HepG2 (cell line): ENCODE measurements around the gene RNF126. TPM values are rescaled to one million over a fixed set of nuclear protein-coding genes. Genes with fewer than 3 reads are reported as not detected.

Experiments used
- ATAC-seq: fragments of 200-7000 bp; cut with Tn5 transposase; 3 replicates; pipeline ENCODE4 v1.9.1; 2020; ENCODE audit warnings: mild to moderate bottlenecking, moderate library complexity
- BruUV-seq: library from RNA; stranded (reverse); fragments of 400-500 nt; replicated peaks from 2 replicates; lab custom pipeline; 2021; lab: Mats Ljungman, UMichigan
- CTCF ChIA-PET: fragments of 300-600 bp; formaldehyde crosslinking; extraction: SDS; loops from one replicate; lab custom pipeline; 2021; ENCODE audit warnings: low total read pairs, inconsistent platforms, low intra/inter-chr PET ratio; lab: Yijun Ruan, JAX
- POLR2A ChIA-PET: fragments of 350-600 bp; sonication (Branson Sonifier 250); formaldehyde crosslinking; loops from one replicate; lab custom pipeline; 2020; ENCODE audit warnings: antibody characterized with exemption, inconsistent platforms; lab: Yijun Ruan, JAX
- DNase-seq: peaks from one replicate; pipeline ENCODE4 v3.0.0-alpha.2; 2015; ENCODE audit warnings: low spot score
- FAIRE-seq: peaks from 3 replicates; lab custom pipeline; 2011; peaks lifted over from hg19 to GRCh38; lab: Jason Lieb, UNC
- H2AFZ ChIP-seq: one replicate; pipeline ENCODE4 v1.6.1; 2011; ENCODE audit warnings: low read length, inconsistent platforms
- H3K27ac ChIP-seq: fragments of 300-600 bp; 3 replicates; pipeline ENCODE4 v1.8.0; 2011; ENCODE audit warnings: mixed run types, mild to moderate bottlenecking, mixed read lengths, low read length, inconsistent platforms; ENCODE audit not compliant: insufficient read depth; ENCODE audit errors: extremely low read length
- H3K27me3 ChIP-seq, 2 experiments: fragments of 200-600 bp in 1 of 2; 2 replicates in 1 of 2; 3 replicates in 1 of 2; pipeline versions ENCODE4 v1.6.0 to v1.8.0; 2011; ENCODE audit warnings: low read length in 2 of 2, mild to moderate bottlenecking in 2 of 2, moderate library complexity in 2 of 2, inconsistent platforms in 1 of 2; ENCODE audit not compliant: insufficient read depth in 2 of 2, control insufficient read depth in 1 of 2
- H3K36me3 ChIP-seq, 2 experiments: fragments of 200-600 bp in 1 of 2; replicated peaks in 1 of 2; 2 replicates in 1 of 2; 3 replicates in 1 of 2; pipeline versions ENCODE4 v1.5.1 to v1.8.0; 2011; ENCODE audit warnings: low read length in 2 of 2, inconsistent platforms in 1 of 2; ENCODE audit not compliant: insufficient read depth in 2 of 2, control insufficient read depth in 1 of 2
- H3K4me1 ChIP-seq: 2 replicates; pipeline ENCODE4 v1.5.1; 2012; ENCODE audit warnings: low read length, inconsistent platforms; ENCODE audit not compliant: insufficient read depth
- H3K4me2 ChIP-seq: 2 replicates; pipeline ENCODE4 v1.6.0; 2011; ENCODE audit warnings: low read depth, low read length, inconsistent platforms
- H3K4me3 ChIP-seq, 3 experiments: fragments of 200-600 bp in 1 of 3; sonication (generic), shearing (Covaris generic) in 1 of 3; replicated peaks in 1 of 3; 2 replicates each; pipeline ENCODE4 v1.5.1; 2011 to 2016; ENCODE audit warnings: low read length in 3 of 3, inconsistent platforms in 2 of 3, low read depth in 2 of 3, mild to moderate bottlenecking in 2 of 3, control low read depth in 1 of 3, mixed read lengths in 1 of 3; ENCODE audit not compliant: insufficient read depth in 1 of 3
- H3K79me2 ChIP-seq: one replicate; pipeline ENCODE4 v1.6.1; 2011; ENCODE audit warnings: low read length, inconsistent platforms; ENCODE audit not compliant: insufficient read depth
- H3K9ac ChIP-seq: 2 replicates; pipeline ENCODE4 v1.6.0; 2011; ENCODE audit warnings: mild to moderate bottlenecking, low read depth, low read length, inconsistent platforms; ENCODE audit not compliant: insufficient read depth
- H3K9me3 ChIP-seq: 2 replicates; pipeline ENCODE4 v1.5.1; 2012; ENCODE audit warnings: mild to moderate bottlenecking, low read length
- H4K20me1 ChIP-seq: 2 replicates; pipeline ENCODE4 v1.6.0; 2011; ENCODE audit warnings: inconsistent platforms, mild to moderate bottlenecking, low read length, moderate library complexity; ENCODE audit not compliant: insufficient read depth
- E2F1 ChIP-seq: sonication (generic); formaldehyde crosslinking; IDR thresholded peaks from 2 replicates; pipeline ENCODE4 v1.5.0; 2020; ENCODE audit warnings: missing genetic modification reagents
- EP300 ChIP-seq, 3 experiments: sonication (generic) in 1 of 3; formaldehyde crosslinking in 1 of 3; IDR thresholded peaks; 2 replicates each; pipeline versions ENCODE4 v1.5.1 to v1.6.1; 2011 to 2020; ENCODE audit warnings: low read depth in 2 of 3, low read length in 2 of 3, borderline replicate concordance in 1 of 3, improper control_type of control experiment in 1 of 3, mild to moderate bottlenecking in 1 of 3, missing genetic modification reagents in 1 of 3, moderate library complexity in 1 of 3
- TOPORS ChIP-seq: sonication (generic); formaldehyde crosslinking; IDR thresholded peaks from 2 replicates; pipeline ENCODE4 v1.8.0; 2023; ENCODE audit warnings: mild to moderate bottlenecking, missing genetic modification reagents
- ZNF143 ChIP-seq: sonication (generic); formaldehyde crosslinking; IDR thresholded peaks from 2 replicates; pipeline ENCODE4 v1.4.0; 2020; ENCODE audit warnings: missing genetic modification reagents
- ZNF33B ChIP-seq: sonication (generic); formaldehyde crosslinking; IDR thresholded peaks from 2 replicates; pipeline ENCODE4 v1.5.1; 2020; ENCODE audit warnings: mild to moderate bottlenecking, missing genetic modification reagents
- ZNF556 ChIP-seq: sonication (generic); formaldehyde crosslinking; IDR thresholded peaks from 2 replicates; pipeline ENCODE4 v1.4.0; 2020; ENCODE audit warnings: mild to moderate bottlenecking, missing genetic modification reagents, borderline replicate concordance
- WGBS: methylation state at CpG from one replicate; pipeline ENCODE4 v1.1.6; 2017; ENCODE audit warnings: low lambda C conversion rate; 5-methylcytosine and 5-hydroxymethylcytosine counted together
- in situ Hi-C: cut with HindIII; loops from 2 replicates; pipeline ENCODE4 v1.10.0; 2017; ENCODE audit warnings: low pct_unique_long_range_greater_than_20kb; ENCODE audit not compliant: extremely low pct_ligation_motif_present
- intact Hi-C: fragments of 100-400 bp; cut with micrococcal nuclease; formaldehyde crosslinking; loops from one replicate; pipeline ENCODE4 v1.10.0; 2022; ENCODE audit not compliant: unreplicated experiment
- polyA plus RNA-seq, 8 experiments: library from polyadenylated mRNA; depleted of rRNA in 3 of 8; stranded (reverse) in 7 of 8; unstranded in 1 of 8; fragments of >200 nt; fragmentation: Illumina TruSeq in 4 of 8; extraction: Trizol in 4 of 8; gene quantifications; 2 replicates each; pipeline versions ENCODE4 v1.2.1 to v1.2.3, GENCODE V29; 2011 to 2016; ENCODE audit warnings: low read depth in 4 of 8, missing spikeins in 1 of 8, mixed read lengths in 1 of 8; ENCODE audit not compliant: insufficient read depth in 1 of 8
- total RNA-seq, 5 experiments: library from RNA; depleted of rRNA; stranded (reverse); fragments of >200 nt; fragmentation: Illumina TruSeq; extraction: Trizol; gene quantifications; 2 replicates each; pipeline ENCODE4 v1.2.3, GENCODE V29; 2016; ENCODE audit warnings: low read depth in 1 of 5
- TF ChIP-seq, protein P1 (sequence below): IDR thresholded peaks from 2 replicates; pipeline ENCODE4 v1.6.1; 2016; ENCODE audit warnings: low read depth
- TF ChIP-seq, protein P2 (sequence below): sonication (generic); formaldehyde crosslinking; IDR thresholded peaks from 2 replicates; pipeline ENCODE4 v1.8.0; 2022; ENCODE audit warnings: mild to moderate bottlenecking, missing genetic modification reagents, moderate library complexity

The RNF126 gene
- total and polyA plus RNA-seq, 2 of the 13 experiments (the other 11 are each of a cell fraction or from before 2014, with no cell fraction given): 23.2 to 34.0 TPM

DNA sequence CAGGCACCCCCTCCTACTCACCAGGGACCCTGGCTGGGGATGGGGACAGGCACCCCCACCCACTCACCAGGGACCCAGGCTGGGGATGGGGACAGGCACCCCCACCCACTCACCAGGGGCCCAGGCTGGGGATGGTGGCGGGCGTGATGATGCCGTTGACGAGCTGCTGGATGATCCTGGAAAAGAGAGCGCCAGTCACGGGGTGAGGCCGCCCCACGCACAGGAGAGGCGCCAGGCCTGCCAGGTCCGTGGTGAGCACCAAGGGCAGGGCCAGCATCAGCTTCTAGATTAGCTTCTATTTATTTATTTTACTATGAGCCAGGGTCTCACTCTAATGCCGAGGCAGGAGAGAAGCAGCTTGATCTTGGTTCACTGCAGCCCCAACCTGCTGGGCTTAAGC lies 12.9 kb downstream of the RNF126 start:
- in situ Hi-C loops: no loop called here
- no peak for ATAC-seq
- H3K79me2 ChIP-seq: peaks cover 27% of the 10 kb centered on the region

More for the DNA sequence above, 12.9 kb downstream of the RNF126 start:
- Histone ChIP-seq H3K9ac (no peak overlapping the region), H3K9me3 (no peaks in the 10 kb centered on the region), H2AFZ (no peak overlapping the region), H3K36me3 (peaks cover 34 to 62% of the 10 kb centered on the region in 2 experiments; a peak in 4 of 5 replicates), H3K27me3 (no peaks in the 10 kb centered on the region), H3K4me1 (no peaks in the 10 kb centered on the region), H4K20me1 (peaks cover 38% of the 10 kb centered on the region), H3K4me2 (no peak overlapping the region), H3K4me3 (no peak overlapping the region), H3K27ac (no peak overlapping the region)
- TF ChIP-seq, protein P1, sequence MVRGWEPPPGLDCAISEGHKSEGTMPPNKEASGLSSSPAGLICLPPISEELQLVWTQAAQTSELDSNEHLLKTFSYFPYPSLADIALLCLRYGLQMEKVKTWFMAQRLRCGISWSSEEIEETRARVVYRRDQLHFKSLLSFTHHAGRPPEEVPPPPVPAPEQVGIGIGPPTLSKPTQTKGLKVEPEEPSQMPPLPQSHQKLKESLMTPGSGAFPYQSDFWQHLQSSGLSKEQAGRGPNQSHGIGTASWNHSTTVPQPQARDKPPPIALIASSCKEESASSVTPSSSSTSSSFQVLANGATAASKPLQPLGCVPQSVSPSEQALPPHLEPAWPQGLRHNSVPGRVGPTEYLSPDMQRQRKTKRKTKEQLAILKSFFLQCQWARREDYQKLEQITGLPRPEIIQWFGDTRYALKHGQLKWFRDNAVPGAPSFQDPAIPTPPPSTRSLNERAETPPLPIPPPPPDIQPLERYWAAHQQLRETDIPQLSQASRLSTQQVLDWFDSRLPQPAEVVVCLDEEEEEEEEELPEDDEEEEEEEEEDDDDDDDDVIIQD: no peak
- TF ChIP-seq, protein P2, sequence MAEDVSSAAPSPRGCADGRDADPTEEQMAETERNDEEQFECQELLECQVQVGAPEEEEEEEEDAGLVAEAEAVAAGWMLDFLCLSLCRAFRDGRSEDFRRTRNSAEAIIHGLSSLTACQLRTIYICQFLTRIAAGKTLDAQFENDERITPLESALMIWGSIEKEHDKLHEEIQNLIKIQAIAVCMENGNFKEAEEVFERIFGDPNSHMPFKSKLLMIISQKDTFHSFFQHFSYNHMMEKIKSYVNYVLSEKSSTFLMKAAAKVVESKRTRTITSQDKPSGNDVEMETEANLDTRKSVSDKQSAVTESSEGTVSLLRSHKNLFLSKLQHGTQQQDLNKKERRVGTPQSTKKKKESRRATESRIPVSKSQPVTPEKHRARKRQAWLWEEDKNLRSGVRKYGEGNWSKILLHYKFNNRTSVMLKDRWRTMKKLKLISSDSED (CRISPR knock-in tag): no peak
- TF ChIP-seq ZNF556 (CRISPR knock-in tag): no peak
- no peak for TF ChIP-seq ZNF33B
- TF ChIP-seq EP300 (IDR thresholded peaks at IDR 0.05; ENCODE audit: low read depth in 2 of 2, low read length in 2 of 2): no peak
- no peak for TF ChIP-seq EP300 (CRISPR knock-in tag; IDR thresholded peaks at IDR 0.05; ENCODE audit: borderline replicate concordance)
- TF ChIP-seq TOPORS (CRISPR knock-in tag): no peak
- no peak for TF ChIP-seq ZNF143 (CRISPR knock-in tag)
- no peak for TF ChIP-seq E2F1 (CRISPR knock-in tag)
- CTCF ChIA-PET: no interaction called here
- intact Hi-C loops: no loop called here
- DNase-seq: no peak
- no TSS peak for BruUV-seq
- FAIRE-seq: no peak
- POLR2A ChIA-PET: interaction anchor here (1.0 kb wide), 1 partner anchor 9 kb away, joined by 3 read pairs; no protein-coding TSS in a partner anchor
- WGBS: 98% methylated on average over 7 of the region's 11 CpGs
